A549 (cell line): ENCODE results near the gene DCAF5.

ENCODE experiments used
- CEBPB ChIP-seq, 2 experiments: fragments of >200 bp in 1 of 2; sonication (Bioruptor Twin) in 1 of 2; formaldehyde crosslinking in 1 of 2; IDR thresholded peaks; 2 replicates each; pipeline ENCODE4 v1.6.1; 2012 to 2016
- CHD2 ChIP-seq: fragments of 150-350 bp; IDR thresholded peaks from 2 replicates; pipeline ENCODE4 v1.6.1; 2014; ENCODE audit warnings: low read length; ENCODE audit not compliant: partially characterized antibody
- EP300 ChIP-seq, 2 experiments: fragments of >200 bp; sonication (Bioruptor Twin); formaldehyde crosslinking; IDR thresholded peaks; 2 replicates in 1 of 2; 3 replicates in 1 of 2; pipeline ENCODE4 v1.6.1; 2016 to 2017
- HDAC2 ChIP-seq: fragments of 200-600 bp; sonication (generic); IDR thresholded peaks from 2 replicates; pipeline ENCODE4 v1.6.1; 2016
- HOXB5 ChIP-seq: fragments of 250-450 bp; sonication (Bioruptor Pico); IDR thresholded peaks from 2 replicates; pipeline ENCODE4 v1.5.0; 2020; ENCODE audit warnings: mild to moderate bottlenecking, moderate library complexity
- MAFK ChIP-seq: fragments of 450-650 bp; IDR thresholded peaks from 2 replicates; pipeline ENCODE4 v1.6.1; 2014; ENCODE audit not compliant: partially characterized antibody
- MYC ChIP-seq: IDR thresholded peaks from 2 replicates; pipeline ENCODE4 v1.6.1; 2012; ENCODE audit warnings: mild to moderate bottlenecking, inconsistent platforms, low read length, improper control_type of control experiment, borderline replicate concordance
- NR3C1 ChIP-seq: fragments of >200 bp; sonication (Bioruptor Twin); formaldehyde crosslinking; IDR thresholded peaks from 3 replicates; pipeline ENCODE4 v1.6.1; 2017
- POLR2A ChIP-seq: IDR thresholded peaks from 2 replicates; pipeline ENCODE4 v1.6.1; 2012; ENCODE audit warnings: mild to moderate bottlenecking, low read length
- SREBF2 ChIP-seq: fragments of 450-650 bp; IDR thresholded peaks from 2 replicates; pipeline ENCODE4 v1.6.1; 2014; ENCODE audit warnings: mild to moderate bottlenecking, moderate library complexity
- TF ChIP-seq, protein P1 (sequence below): IDR thresholded peaks from 2 replicates; pipeline ENCODE4 v1.6.1; 2012
- TF ChIP-seq, protein P2 (sequence below): fragments of >200 bp; sonication (Bioruptor Twin); formaldehyde crosslinking; IDR thresholded peaks from 3 replicates; pipeline ENCODE4 v1.5.1; 2016
- TF ChIP-seq, protein P3 (sequence below): fragments of 200-600 bp; sonication (generic); IDR thresholded peaks from 2 replicates; pipeline ENCODE4 v1.6.1; 2016; ENCODE audit warnings: antibody characterized with exemption, mild to moderate bottlenecking, moderate library complexity
- TF ChIP-seq, protein P4 (sequence below): fragments of 450-650 bp; IDR thresholded peaks from 2 replicates; pipeline ENCODE4 v1.6.1; 2014; ENCODE audit warnings: antibody characterized with exemption

DNA sequence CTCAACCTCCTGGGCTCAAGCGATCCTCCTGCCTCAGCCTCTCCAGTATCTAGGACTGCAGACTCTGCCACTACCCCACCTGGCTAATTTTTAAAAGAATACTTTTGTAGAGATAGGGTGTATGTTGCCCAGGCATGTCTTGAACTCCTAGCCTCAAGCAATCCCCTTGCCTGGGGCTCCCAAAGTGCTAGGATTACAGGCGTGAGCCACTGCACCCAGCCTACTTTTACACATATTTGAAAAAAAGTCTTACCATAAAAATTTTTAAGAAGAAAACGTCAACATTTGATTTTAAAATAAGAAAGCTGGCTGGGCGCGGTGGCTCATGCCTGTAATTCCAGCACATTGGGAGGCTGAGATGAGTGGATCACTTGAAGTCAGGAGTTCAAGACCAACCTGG, 46.5 kb downstream of the DCAF5 start:
- TF ChIP-seq, protein P1, sequence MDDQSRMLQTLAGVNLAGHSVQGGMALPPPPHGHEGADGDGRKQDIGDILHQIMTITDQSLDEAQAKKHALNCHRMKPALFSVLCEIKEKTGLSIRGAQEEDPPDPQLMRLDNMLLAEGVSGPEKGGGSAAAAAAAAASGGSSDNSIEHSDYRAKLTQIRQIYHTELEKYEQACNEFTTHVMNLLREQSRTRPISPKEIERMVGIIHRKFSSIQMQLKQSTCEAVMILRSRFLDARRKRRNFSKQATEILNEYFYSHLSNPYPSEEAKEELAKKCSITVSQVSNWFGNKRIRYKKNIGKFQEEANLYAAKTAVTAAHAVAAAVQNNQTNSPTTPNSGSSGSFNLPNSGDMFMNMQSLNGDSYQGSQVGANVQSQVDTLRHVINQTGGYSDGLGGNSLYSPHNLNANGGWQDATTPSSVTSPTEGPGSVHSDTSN: no peak
- TF ChIP-seq, protein P2, sequence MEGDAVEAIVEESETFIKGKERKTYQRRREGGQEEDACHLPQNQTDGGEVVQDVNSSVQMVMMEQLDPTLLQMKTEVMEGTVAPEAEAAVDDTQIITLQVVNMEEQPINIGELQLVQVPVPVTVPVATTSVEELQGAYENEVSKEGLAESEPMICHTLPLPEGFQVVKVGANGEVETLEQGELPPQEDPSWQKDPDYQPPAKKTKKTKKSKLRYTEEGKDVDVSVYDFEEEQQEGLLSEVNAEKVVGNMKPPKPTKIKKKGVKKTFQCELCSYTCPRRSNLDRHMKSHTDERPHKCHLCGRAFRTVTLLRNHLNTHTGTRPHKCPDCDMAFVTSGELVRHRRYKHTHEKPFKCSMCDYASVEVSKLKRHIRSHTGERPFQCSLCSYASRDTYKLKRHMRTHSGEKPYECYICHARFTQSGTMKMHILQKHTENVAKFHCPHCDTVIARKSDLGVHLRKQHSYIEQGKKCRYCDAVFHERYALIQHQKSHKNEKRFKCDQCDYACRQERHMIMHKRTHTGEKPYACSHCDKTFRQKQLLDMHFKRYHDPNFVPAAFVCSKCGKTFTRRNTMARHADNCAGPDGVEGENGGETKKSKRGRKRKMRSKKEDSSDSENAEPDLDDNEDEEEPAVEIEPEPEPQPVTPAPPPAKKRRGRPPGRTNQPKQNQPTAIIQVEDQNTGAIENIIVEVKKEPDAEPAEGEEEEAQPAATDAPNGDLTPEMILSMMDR: no peak
- TF ChIP-seq POLR2A (no peak), SREBF2 (no peak), MAFK (no peak), HOXB5 (CRISPR knock-in tag) (no peak), EP300 (IDR thresholded peaks at IDR 0.05) (no peak), CHD2 (no peak), NR3C1 (no peak), MYC (no peak), CEBPB (IDR thresholded peaks at IDR 0.05) (no peak), HDAC2 (no peak)
- TF ChIP-seq, protein P3, sequence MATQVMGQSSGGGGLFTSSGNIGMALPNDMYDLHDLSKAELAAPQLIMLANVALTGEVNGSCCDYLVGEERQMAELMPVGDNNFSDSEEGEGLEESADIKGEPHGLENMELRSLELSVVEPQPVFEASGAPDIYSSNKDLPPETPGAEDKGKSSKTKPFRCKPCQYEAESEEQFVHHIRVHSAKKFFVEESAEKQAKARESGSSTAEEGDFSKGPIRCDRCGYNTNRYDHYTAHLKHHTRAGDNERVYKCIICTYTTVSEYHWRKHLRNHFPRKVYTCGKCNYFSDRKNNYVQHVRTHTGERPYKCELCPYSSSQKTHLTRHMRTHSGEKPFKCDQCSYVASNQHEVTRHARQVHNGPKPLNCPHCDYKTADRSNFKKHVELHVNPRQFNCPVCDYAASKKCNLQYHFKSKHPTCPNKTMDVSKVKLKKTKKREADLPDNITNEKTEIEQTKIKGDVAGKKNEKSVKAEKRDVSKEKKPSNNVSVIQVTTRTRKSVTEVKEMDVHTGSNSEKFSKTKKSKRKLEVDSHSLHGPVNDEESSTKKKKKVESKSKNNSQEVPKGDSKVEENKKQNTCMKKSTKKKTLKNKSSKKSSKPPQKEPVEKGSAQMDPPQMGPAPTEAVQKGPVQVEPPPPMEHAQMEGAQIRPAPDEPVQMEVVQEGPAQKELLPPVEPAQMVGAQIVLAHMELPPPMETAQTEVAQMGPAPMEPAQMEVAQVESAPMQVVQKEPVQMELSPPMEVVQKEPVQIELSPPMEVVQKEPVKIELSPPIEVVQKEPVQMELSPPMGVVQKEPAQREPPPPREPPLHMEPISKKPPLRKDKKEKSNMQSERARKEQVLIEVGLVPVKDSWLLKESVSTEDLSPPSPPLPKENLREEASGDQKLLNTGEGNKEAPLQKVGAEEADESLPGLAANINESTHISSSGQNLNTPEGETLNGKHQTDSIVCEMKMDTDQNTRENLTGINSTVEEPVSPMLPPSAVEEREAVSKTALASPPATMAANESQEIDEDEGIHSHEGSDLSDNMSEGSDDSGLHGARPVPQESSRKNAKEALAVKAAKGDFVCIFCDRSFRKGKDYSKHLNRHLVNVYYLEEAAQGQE: no peak
- TF ChIP-seq, protein P4, sequence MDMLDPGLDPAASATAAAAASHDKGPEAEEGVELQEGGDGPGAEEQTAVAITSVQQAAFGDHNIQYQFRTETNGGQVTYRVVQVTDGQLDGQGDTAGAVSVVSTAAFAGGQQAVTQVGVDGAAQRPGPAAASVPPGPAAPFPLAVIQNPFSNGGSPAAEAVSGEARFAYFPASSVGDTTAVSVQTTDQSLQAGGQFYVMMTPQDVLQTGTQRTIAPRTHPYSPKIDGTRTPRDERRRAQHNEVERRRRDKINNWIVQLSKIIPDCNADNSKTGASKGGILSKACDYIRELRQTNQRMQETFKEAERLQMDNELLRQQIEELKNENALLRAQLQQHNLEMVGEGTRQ: no peak
